Kidney (tissue), 14 donors: ENCODE measurements around the gene NEO1. TPM values are rescaled to one million over a fixed set of nuclear protein-coding genes. Genes with fewer than 3 reads are reported as not detected.

Experiments used
- DNase-seq, 5 donors: peaks; one replicate each; pipeline ENCODE4 v3.0.0-alpha.2; 2013 to 2020
- FAIRE-seq: peaks from 2 replicates; lab custom pipeline; 2012; peaks lifted over from hg19 to GRCh38; lab: Jason Lieb, UNC
- H3K27ac ChIP-seq, 2 donors: one replicate each; pipeline ENCODE4 v1.7.0; 2013; ENCODE audit warnings: low read depth in 2 of 2, low read length in 2 of 2, inconsistent platforms in 1 of 2
- H3K27me3 ChIP-seq: one replicate; pipeline ENCODE4 v1.7.1; 2013; ENCODE audit warnings: low read length, inconsistent platforms; ENCODE audit not compliant: control insufficient read depth, insufficient read depth
- H3K36me3 ChIP-seq, 3 donors: one replicate each; pipeline versions ENCODE4 v1.7.0 to v1.7.1; 2013; ENCODE audit warnings: low read length in 3 of 3, control low read depth in 1 of 3, inconsistent platforms in 1 of 3; ENCODE audit not compliant: insufficient read depth in 3 of 3, control insufficient read depth in 2 of 3
- H3K4me1 ChIP-seq, 3 donors: one replicate each; pipeline versions ENCODE4 v1.7.0 to v1.7.1; 2013; ENCODE audit warnings: low read length in 3 of 3, inconsistent platforms in 1 of 3, low read depth in 1 of 3; ENCODE audit not compliant: control insufficient read depth in 2 of 3, insufficient read depth in 2 of 3
- H3K4me3 ChIP-seq, 3 donors: one replicate each; pipeline versions ENCODE4 v1.7.0 to v1.8.1; 2013; ENCODE audit warnings: low read length in 3 of 3, control low read depth in 1 of 3, inconsistent platforms in 1 of 3
- H3K9ac ChIP-seq, 3 donors: one replicate each; pipeline versions ENCODE4 v1.7.0 to v1.7.1; 2013; ENCODE audit warnings: low read length in 3 of 3, control low read depth in 1 of 3, inconsistent platforms in 1 of 3
- H3K9me3 ChIP-seq, 3 donors: one replicate each; pipeline versions ENCODE4 v1.7.0 to v1.7.1; 2013; ENCODE audit warnings: low read length in 3 of 3, control low read depth in 1 of 3, inconsistent platforms in 1 of 3; ENCODE audit not compliant: control insufficient read depth in 2 of 3, insufficient read depth in 1 of 3
- CTCF ChIP-seq: IDR thresholded peaks from 3 replicates; pipeline ENCODE4 v1.5.1; 2012; ENCODE audit warnings: mild to moderate bottlenecking, moderate library complexity, borderline replicate concordance; ENCODE audit not compliant: insufficient read depth; ENCODE audit errors: extremely low read depth
- intact Hi-C: fragments of 100-400 bp; cut with DNase I; formaldehyde crosslinking; loops from one replicate; pipeline ENCODE4 v1.11.1; 2022
- polyA plus RNA-seq: library from polyadenylated mRNA; stranded (reverse); fragments of 350-450 nt; fragmentation: Illumina TruSeq; extraction: RNeasy Lipid Tissue Mini Kit (QIAGEN cat#74804); gene quantifications from one replicate; pipeline ENCODE4 v1.2.3, GENCODE V29; 2014; ENCODE audit warnings: low read depth, low replicate concordance; ENCODE audit not compliant: insufficient read depth
- total RNA-seq: library from RNA; stranded (reverse); fragmentation: NEBNext Ultra II Directional; extraction: Animal tissue kit (Norgen Biotek cat#: 25700); gene quantifications from one replicate; pipeline ENCODE4 v1.2.1, GENCODE V29; 2021
- donor health status: control.
- donor health status: control.
- donor health status: control.
- donor health status: control.
- donor health status: control.
- donor health status: DM: yes; HTN: yes; CAD: no.
- donor health status: Normal renal cell carcinoma (clear cell type).

Gene NEO1
- total and polyA plus RNA-seq, 2 donors from 2014 or later: 12.4 to 43.3 TPM

GRCh38 chr15:73317651-73318462 lies 265.6 kb downstream of the NEO1 start:
- no peak for FAIRE-seq
- no peak overlapping the region for H3K27ac ChIP-seq
- no peaks in the 10 kb centered on the region for H3K4me1 ChIP-seq
- H3K9ac ChIP-seq: no peak overlapping the region
- no peak overlapping the region for H3K4me3 ChIP-seq
- intact Hi-C loops: no loop called here
- TF ChIP-seq CTCF: no peak
- no peaks in the 10 kb centered on the region for H3K36me3 ChIP-seq
- DNase-seq: peak in 3 of 5 donors; percentile 1 to 38 (median 24)
- H3K27me3 ChIP-seq: no peaks in the 10 kb centered on the region
- H3K9me3 ChIP-seq: no peaks in the 10 kb centered on the region

- no peak for FAIRE-seq
- peak; percentile 55 to 82 (median 71) for DNase-seq
- intact Hi-C loops: no loop called here
- TF ChIP-seq CTCF: no peak
- Histone ChIP-seq H3K36me3 (no peaks in the 10 kb centered on the region), H3K27ac (no peak overlapping the region), H3K9ac (no peak overlapping the region), H3K4me1 (no peaks in the 10 kb centered on the region), H3K27me3 (no peaks in the 10 kb centered on the region), H3K9me3 (no peaks in the 10 kb centered on the region), H3K4me3 (no peak overlapping the region)
These were observed 266.4 kb downstream of the NEO1 start for GRCh38 chr15:73318463-73319351.

GRCh38 chr15:73319460-73320245 lies 267.4 kb downstream of the NEO1 start:
- no peak for FAIRE-seq
- Histone ChIP-seq H3K36me3 (no peaks in the 10 kb centered on the region), H3K9ac (no peak overlapping the region), H3K9me3 (no peaks in the 10 kb centered on the region), H3K4me3 (no peak overlapping the region), H3K4me1 (no peaks in the 10 kb centered on the region), H3K27me3 (no peaks in the 10 kb centered on the region), H3K27ac (no peak overlapping the region)
- no peak for TF ChIP-seq CTCF
- peak in 2 of 5 donors; percentile 22 to 32 for DNase-seq
- intact Hi-C loops: no loop called here
